Measurements from ENCODE around the gene DDX50.

- TF ChIP-seq CTCF (conservative IDR thresholded peaks at IDR 0.05; ENCODE audit: low read length) (no peak), EZH2phosphoT487 (IDR thresholded peaks at IDR 0.05; ENCODE audit: borderline replicate concordance) (no peak)
These were observed 81.3 kb downstream of the DDX50 start for GRCh38 chr10:68982389-68982788.

Data from Loucy (cell line).